Adrenal gland (tissue), 12 donors: Measurements from ENCODE around the gene PROM1. TPM values are rescaled to one million over a fixed set of nuclear protein-coding genes. Genes with fewer than 3 reads are reported as not detected.
A peak's percentile ranks its signal among the peaks of the same experiment; 100 is the strongest.

Source experiments
- DNase-seq, 7 donors: peaks; one replicate each; pipeline ENCODE4 v3.0.0-alpha.2; 2019 to 2020
- H3K27ac ChIP-seq, 5 donors: fragments of 200-600 bp; sonication (generic) in 4 of 5; 1 replicate in 3 of 5; 2 replicates in 2 of 5; pipeline versions ENCODE4 v1.5.1 to v1.8.0; 2016 to 2020; ENCODE audit warnings: mild to moderate bottlenecking in 1 of 5
- H3K27me3 ChIP-seq: fragments of 200-600 bp; 2 replicates; pipeline ENCODE4 v1.8.0; 2021
- H3K36me3 ChIP-seq, 2 donors: fragments of 200-600 bp; replicated peaks in 1 of 2; 1 replicate in 1 of 2; 2 replicates in 1 of 2; pipeline versions ENCODE4 v1.5.1 to v1.8.0; 2018 to 2022
- H3K4me1 ChIP-seq, 2 donors: fragments of 200-600 bp; replicated peaks in 1 of 2; 1 replicate in 1 of 2; 2 replicates in 1 of 2; pipeline versions ENCODE4 v1.5.1 to v1.8.0; 2018 to 2021
- H3K4me3 ChIP-seq, 4 donors: fragments of 200-600 bp; sonication (generic) in 3 of 4; one replicate each; pipeline ENCODE4 v1.5.1; 2016 to 2018
- H3K9me3 ChIP-seq, 3 donors: fragments of 200-600 bp; sonication (generic) in 1 of 3; replicated peaks in 1 of 3; 1 replicate in 2 of 3; 2 replicates in 1 of 3; pipeline versions ENCODE4 v1.5.1 to v1.8.0; 2016 to 2021
- POLR2A ChIP-seq, 2 donors: fragments of 450-650 bp; IDR thresholded peaks; one replicate each; pipeline ENCODE4 v1.6.1; 2017; ENCODE audit warnings: antibody characterized with exemption in 2 of 2, mild to moderate bottlenecking in 2 of 2, moderate library complexity in 1 of 2
- WGBS, 4 donors: extraction: QIAGEN DNeasy Blood & Tissue Kit in 2 of 4; methylation state at CpG; one replicate each; pipeline versions ENCODE4 v1.1.5 to v1.1.7; 2013 to 2017; 5-methylcytosine and 5-hydroxymethylcytosine counted together
- intact Hi-C, 2 donors: fragments of 100-400 bp; cut with DNase I; formaldehyde crosslinking; loops; one replicate each; pipeline versions ENCODE4 v1.14.1 to v1.15.0; 2022 to 2023
- polyA plus RNA-seq, 3 donors: library from polyadenylated mRNA; stranded (reverse); fragments of 200-250 nt in 2 of 3; fragments of 350-450 nt in 1 of 3; fragmentation: Illumina TruSeq in 1 of 3; extraction: RNeasy Lipid Tissue Mini Kit (QIAGEN cat#74804) in 1 of 3; gene quantifications; one replicate each; pipeline ENCODE4 v1.2.3, GENCODE V29; 2013 to 2014
- total RNA-seq, 9 donors: library from RNA; depleted of rRNA in 4 of 9; stranded (reverse); fragments of >200 nt in 4 of 9; fragments of 120-200 nt in 1 of 9; fragmentation: NEBNext Ultra II Directional in 1 of 9; extraction: Animal tissue kit (Norgen Biotek cat#: 25700) in 1 of 9; gene quantifications; one replicate each; pipeline versions ENCODE4 v1.1.0 to v1.2.4, GENCODE V29; 2013 to 2023
- TF ChIP-seq, protein P1 (sequence below), 6 experiments: fragments of 450-650 bp in 4 of 6; fragments of 200-600 bp in 2 of 6; sonication (generic) in 1 of 6; IDR thresholded peaks; 1 replicate in 5 of 6; 2 replicates in 1 of 6; pipeline versions ENCODE4 v1.5.1 to v1.8.0; 2016 to 2021; ENCODE audit warnings: antibody characterized with exemption in 6 of 6, mild to moderate bottlenecking in 2 of 6, moderate library complexity in 1 of 6
- donor health status: healthy with polysubstance abuse.
- donor health status: Bipolar disorder and iron deficiency.
- donor health status: DM: yes; HTN: yes; CAD: no.
- donor health status: DM: no; HTN: no; CAD: no.
- donor health status: DM: no; HTN: no; CAD: no.
- donor health status: DM: yes; HTN: yes; CAD: no.

Gene PROM1
- total and polyA plus RNA-seq, 12 donors: 0.14 to 1.6 (median 0.39) TPM; not detected in 4

DNA sequence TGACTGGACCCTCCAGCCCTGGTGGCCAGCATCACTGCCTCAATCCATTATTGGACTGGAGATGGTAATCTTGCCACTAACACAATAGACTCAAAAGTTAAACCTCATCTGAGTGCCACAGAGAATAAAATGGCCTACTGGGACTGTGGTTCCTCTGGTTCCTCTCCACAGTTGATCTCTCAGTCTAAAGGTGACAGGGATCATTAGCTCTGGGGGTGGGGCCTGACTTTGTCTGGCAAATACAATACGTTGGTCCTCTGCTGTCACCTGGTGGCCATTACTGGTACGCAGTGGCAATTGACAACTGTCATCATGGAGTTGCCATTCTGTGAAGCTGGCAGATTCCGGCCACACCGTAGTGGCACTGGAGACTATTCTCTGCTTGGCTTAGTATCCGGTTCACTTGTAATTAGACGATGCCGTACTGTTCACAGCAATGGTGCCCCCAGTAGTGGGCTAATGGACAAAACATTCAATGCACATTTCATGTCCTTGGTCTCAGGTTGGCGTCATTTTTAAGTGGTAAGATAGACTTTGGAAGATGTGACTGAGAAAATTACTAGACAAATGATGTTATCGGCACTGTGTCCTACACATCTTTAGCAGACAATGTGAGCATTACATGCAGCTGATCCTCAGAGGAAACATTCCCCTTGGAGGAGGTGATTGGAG lies 127.5 kb downstream of the PROM1 start:
- Histone ChIP-seq H3K4me1 (no peaks in the 10 kb centered on the region), H3K27ac (no peak overlapping the region), H3K36me3 (no peaks in the 10 kb centered on the region), H3K27me3 (no peaks in the 10 kb centered on the region), H3K9me3 (no peaks in the 10 kb centered on the region), H3K4me3 (no peak overlapping the region)
- intact Hi-C loops: loop anchor here in 1 of 2 donors (2.0 to 5.0 kb wide), 3 partner anchors 74 to 479 kb away; no protein-coding TSS in a partner anchor
- DNase-seq: peak; percentile 71 to 95 (median 82)
- TF ChIP-seq, protein P1, sequence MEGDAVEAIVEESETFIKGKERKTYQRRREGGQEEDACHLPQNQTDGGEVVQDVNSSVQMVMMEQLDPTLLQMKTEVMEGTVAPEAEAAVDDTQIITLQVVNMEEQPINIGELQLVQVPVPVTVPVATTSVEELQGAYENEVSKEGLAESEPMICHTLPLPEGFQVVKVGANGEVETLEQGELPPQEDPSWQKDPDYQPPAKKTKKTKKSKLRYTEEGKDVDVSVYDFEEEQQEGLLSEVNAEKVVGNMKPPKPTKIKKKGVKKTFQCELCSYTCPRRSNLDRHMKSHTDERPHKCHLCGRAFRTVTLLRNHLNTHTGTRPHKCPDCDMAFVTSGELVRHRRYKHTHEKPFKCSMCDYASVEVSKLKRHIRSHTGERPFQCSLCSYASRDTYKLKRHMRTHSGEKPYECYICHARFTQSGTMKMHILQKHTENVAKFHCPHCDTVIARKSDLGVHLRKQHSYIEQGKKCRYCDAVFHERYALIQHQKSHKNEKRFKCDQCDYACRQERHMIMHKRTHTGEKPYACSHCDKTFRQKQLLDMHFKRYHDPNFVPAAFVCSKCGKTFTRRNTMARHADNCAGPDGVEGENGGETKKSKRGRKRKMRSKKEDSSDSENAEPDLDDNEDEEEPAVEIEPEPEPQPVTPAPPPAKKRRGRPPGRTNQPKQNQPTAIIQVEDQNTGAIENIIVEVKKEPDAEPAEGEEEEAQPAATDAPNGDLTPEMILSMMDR (IDR thresholded peaks at IDR 0.05): peak; percentile 84 to 98 (median 94)
- no peak for TF ChIP-seq POLR2A (IDR thresholded peaks at IDR 0.05)
- WGBS, 4 donors: 45 to 57% (median 50%) methylated on average over 8 to 9 of the region's 9 CpGs

DNA sequence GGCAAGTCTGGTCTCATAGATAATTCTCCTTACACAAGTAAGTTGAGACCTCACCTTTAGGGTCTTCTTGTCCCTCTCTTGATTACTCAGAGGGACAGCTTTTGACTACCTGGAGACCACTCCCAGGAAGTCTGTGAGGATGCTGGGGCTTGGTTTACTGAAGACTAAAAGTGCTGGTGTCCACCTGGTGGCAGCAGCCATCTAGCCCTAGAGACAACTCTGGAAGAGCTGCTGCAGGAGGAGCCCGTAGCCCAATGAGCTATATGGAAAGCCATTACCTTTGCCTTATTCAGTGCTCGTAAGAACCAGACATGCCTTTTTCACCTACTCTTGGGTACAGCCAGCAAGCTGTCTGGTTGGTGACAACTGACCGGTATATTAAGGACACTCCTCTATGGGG lies 128.2 kb downstream of the PROM1 start:
- H3K9me3 ChIP-seq: no peaks in the 10 kb centered on the region
- H3K4me1 ChIP-seq: no peaks in the 10 kb centered on the region
- WGBS, 4 donors: 77 to 89% (median 83%) methylated on average over 3 of the region's 3 CpGs
- H3K27me3 ChIP-seq: no peaks in the 10 kb centered on the region
- no peak for DNase-seq
- intact Hi-C loops: loop anchor here in 1 of 2 donors (2.0 to 5.0 kb wide), 3 partner anchors 73 to 478 kb away; no protein-coding TSS in a partner anchor
- H3K36me3 ChIP-seq: no peaks in the 10 kb centered on the region
- TF ChIP-seq, protein P1 (IDR thresholded peaks at IDR 0.05): no peak
- TF ChIP-seq POLR2A (IDR thresholded peaks at IDR 0.05): no peak
- H3K4me3 ChIP-seq: no peak overlapping the region
- no peak overlapping the region for H3K27ac ChIP-seq

DNA sequence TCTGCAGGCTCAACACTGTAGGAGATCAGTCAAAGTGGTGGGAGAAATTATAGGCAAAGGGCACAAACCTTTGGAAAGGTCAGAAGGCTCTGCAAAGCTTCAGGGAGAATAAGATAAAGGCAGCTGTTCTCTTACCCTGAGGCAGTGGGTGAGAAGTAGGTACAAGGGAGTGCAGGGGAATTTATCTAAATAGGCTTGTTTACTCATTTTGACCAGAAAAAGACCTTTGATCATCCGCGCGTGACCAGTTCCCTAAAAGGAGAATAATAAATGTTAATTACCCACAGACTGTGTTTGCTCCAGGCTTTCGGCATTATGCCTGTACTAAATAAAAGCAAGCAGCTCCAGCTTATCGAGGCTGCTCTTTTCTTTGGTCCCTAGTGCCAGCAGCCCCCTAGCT lies 130.2 kb downstream of the PROM1 start:
- no peak for DNase-seq
- TF ChIP-seq, protein P1 (IDR thresholded peaks at IDR 0.05): no peak
- no peak for TF ChIP-seq POLR2A (IDR thresholded peaks at IDR 0.05)
- H3K27me3 ChIP-seq: no peaks in the 10 kb centered on the region
- no peak overlapping the region for H3K27ac ChIP-seq
- H3K4me1 ChIP-seq: no peaks in the 10 kb centered on the region
- intact Hi-C loops: loop anchor here in 1 of 2 donors (5.0 kb wide), 1 partner anchor 66 kb away; no protein-coding TSS in a partner anchor
- no peaks in the 10 kb centered on the region for H3K9me3 ChIP-seq
- H3K4me3 ChIP-seq: no peak overlapping the region
- H3K36me3 ChIP-seq: no peaks in the 10 kb centered on the region
- 88 to 96% (median 94%) methylated on average over 5 of the region's 5 CpGs for WGBS, 4 donors

DNA sequence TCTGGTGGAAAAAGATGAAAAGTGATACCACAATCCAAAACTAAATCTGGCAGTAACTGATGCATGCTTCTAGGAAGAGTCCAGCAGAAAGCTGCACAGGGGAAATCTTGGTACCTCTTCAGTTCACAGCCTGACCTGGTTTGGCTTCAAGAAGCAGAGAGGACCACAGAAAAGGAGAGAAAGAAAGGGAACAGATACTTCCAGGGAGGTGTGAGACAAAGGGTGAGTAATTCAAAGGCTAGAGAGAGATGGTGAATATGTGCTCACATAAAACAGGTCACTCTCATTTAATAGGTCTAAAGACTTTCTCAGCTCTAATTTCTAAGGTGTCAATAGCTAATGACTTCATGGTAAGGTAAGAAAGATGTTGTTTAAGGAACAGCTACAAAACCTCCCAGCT lies 132.0 kb downstream of the PROM1 start:
- no peak for DNase-seq
- H3K36me3 ChIP-seq: no peaks in the 10 kb centered on the region
- no peaks in the 10 kb centered on the region for H3K9me3 ChIP-seq
- no peak for TF ChIP-seq POLR2A (IDR thresholded peaks at IDR 0.05)
- TF ChIP-seq, protein P1 (IDR thresholded peaks at IDR 0.05): no peak
- no peaks in the 10 kb centered on the region for H3K4me1 ChIP-seq
- intact Hi-C loops: loop anchor here in 1 of 2 donors (5.0 kb wide), 1 partner anchor 64 kb away; no protein-coding TSS in a partner anchor
- no peak overlapping the region for H3K4me3 ChIP-seq
- H3K27ac ChIP-seq: no peak overlapping the region
- H3K27me3 ChIP-seq: no peaks in the 10 kb centered on the region
